Adrenal gland (tissue), 12 donors: ENCODE results near the gene ARFGAP3. TPM values are rescaled to one million over a fixed set of nuclear protein-coding genes. Genes with fewer than 3 reads are reported as not detected.
A peak's percentile ranks its signal among the peaks of the same experiment; 100 is the strongest.

Experiments
- DNase-seq, 7 donors: peaks; one replicate each; pipeline ENCODE4 v3.0.0-alpha.2; 2019 to 2020
- H3K27ac ChIP-seq, 5 donors: fragments of 200-600 bp; sonication (generic) in 4 of 5; 1 replicate in 3 of 5; 2 replicates in 2 of 5; pipeline versions ENCODE4 v1.5.1 to v1.8.0; 2016 to 2020; ENCODE audit warnings: mild to moderate bottlenecking in 1 of 5
- H3K27me3 ChIP-seq: fragments of 200-600 bp; 2 replicates; pipeline ENCODE4 v1.8.0; 2021
- H3K36me3 ChIP-seq, 2 donors: fragments of 200-600 bp; replicated peaks in 1 of 2; 1 replicate in 1 of 2; 2 replicates in 1 of 2; pipeline versions ENCODE4 v1.5.1 to v1.8.0; 2018 to 2022
- H3K4me1 ChIP-seq, 2 donors: fragments of 200-600 bp; replicated peaks in 1 of 2; 1 replicate in 1 of 2; 2 replicates in 1 of 2; pipeline versions ENCODE4 v1.5.1 to v1.8.0; 2018 to 2021
- H3K4me3 ChIP-seq, 4 donors: fragments of 200-600 bp; sonication (generic) in 3 of 4; one replicate each; pipeline ENCODE4 v1.5.1; 2016 to 2018
- H3K9me3 ChIP-seq, 3 donors: fragments of 200-600 bp; sonication (generic) in 1 of 3; replicated peaks in 1 of 3; 1 replicate in 2 of 3; 2 replicates in 1 of 3; pipeline versions ENCODE4 v1.5.1 to v1.8.0; 2016 to 2021
- CTCF ChIP-seq, 6 experiments: fragments of 450-650 bp in 4 of 6; fragments of 200-600 bp in 2 of 6; sonication (generic) in 1 of 6; IDR thresholded peaks; 1 replicate in 5 of 6; 2 replicates in 1 of 6; pipeline versions ENCODE4 v1.5.1 to v1.8.0; 2016 to 2021; ENCODE audit warnings: antibody characterized with exemption in 6 of 6, mild to moderate bottlenecking in 2 of 6, moderate library complexity in 1 of 6
- POLR2A ChIP-seq, 2 donors: fragments of 450-650 bp; IDR thresholded peaks; one replicate each; pipeline ENCODE4 v1.6.1; 2017; ENCODE audit warnings: antibody characterized with exemption in 2 of 2, mild to moderate bottlenecking in 2 of 2, moderate library complexity in 1 of 2
- WGBS, 4 donors: extraction: QIAGEN DNeasy Blood & Tissue Kit in 2 of 4; methylation state at CpG; one replicate each; pipeline versions ENCODE4 v1.1.5 to v1.1.7; 2013 to 2017; 5-methylcytosine and 5-hydroxymethylcytosine counted together
- intact Hi-C, 2 donors: fragments of 100-400 bp; cut with DNase I; formaldehyde crosslinking; loops; one replicate each; pipeline versions ENCODE4 v1.14.1 to v1.15.0; 2022 to 2023
- polyA plus RNA-seq, 3 donors: library from polyadenylated mRNA; stranded (reverse); fragments of 200-250 nt in 2 of 3; fragments of 350-450 nt in 1 of 3; fragmentation: Illumina TruSeq in 1 of 3; extraction: RNeasy Lipid Tissue Mini Kit (QIAGEN cat#74804) in 1 of 3; gene quantifications; one replicate each; pipeline ENCODE4 v1.2.3, GENCODE V29; 2013 to 2014
- total RNA-seq, 9 donors: library from RNA; depleted of rRNA in 4 of 9; stranded (reverse); fragments of >200 nt in 4 of 9; fragments of 120-200 nt in 1 of 9; fragmentation: NEBNext Ultra II Directional in 1 of 9; extraction: Animal tissue kit (Norgen Biotek cat#: 25700) in 1 of 9; gene quantifications; one replicate each; pipeline versions ENCODE4 v1.1.0 to v1.2.4, GENCODE V29; 2013 to 2023
- donor health status: healthy with polysubstance abuse.
- donor health status: Bipolar disorder and iron deficiency.
- donor health status: DM: yes; HTN: yes; CAD: no.
- donor health status: DM: no; HTN: no; CAD: no.
- donor health status: DM: no; HTN: no; CAD: no.
- donor health status: DM: yes; HTN: yes; CAD: no.

Gene ARFGAP3
- total and polyA plus RNA-seq, 12 donors: 48.7 to 268 (median 118) TPM

- H3K27me3 ChIP-seq: no peaks in the 10 kb centered on the region
- peak overlapping the region; percentile 14 to 83 (median 29) for H3K27ac ChIP-seq
- H3K4me3 ChIP-seq: no peak overlapping the region
- H3K4me1 ChIP-seq: peaks cover 11 to 28% of the 10 kb centered on the region in 2 donors
- H3K36me3 ChIP-seq: peaks cover 0 to 4% of the 10 kb centered on the region in 2 donors
- intact Hi-C loops: no loop called here
- H3K9me3 ChIP-seq: no peaks in the 10 kb centered on the region
- WGBS, 4 donors: 32 to 56% (median 41%) methylated on average over 9 of the region's 9 CpGs
- TF ChIP-seq POLR2A (IDR thresholded peaks at IDR 0.05): peak in 1 of 2 donors; percentile 21
- no peak for TF ChIP-seq CTCF (IDR thresholded peaks at IDR 0.05)
- DNase-seq: peak in 4 of 7 donors; percentile 53 to 69 (median 56)
Measured at GRCh38 chr22:42895541-42895981, 38.5 kb upstream of the ARFGAP3 start.

GRCh38 chr22:42895087-42895486 lies 38.0 kb upstream of the ARFGAP3 start:
- intact Hi-C loops: no loop called here
- no peaks in the 10 kb centered on the region for H3K27me3 ChIP-seq
- DNase-seq: no peak
- H3K9me3 ChIP-seq: no peaks in the 10 kb centered on the region
- peaks cover 0 to 8% of the 10 kb centered on the region in 2 donors for H3K36me3 ChIP-seq
- H3K27ac ChIP-seq: peak overlapping the region in 4 of 5 donors; percentile 14 to 83 (median 47)
- H3K4me1 ChIP-seq: peaks cover 11 to 28% of the 10 kb centered on the region in 2 donors
- WGBS, 4 donors: 14 to 40% (median 33%) methylated on average over 4 to 7 of the region's 7 CpGs
- no peak overlapping the region for H3K4me3 ChIP-seq
- TF ChIP-seq POLR2A (IDR thresholded peaks at IDR 0.05) (no peak), CTCF (IDR thresholded peaks at IDR 0.05) (no peak)

- Histone ChIP-seq H3K9me3 (no peaks in the 10 kb centered on the region), H3K4me1 (peaks cover 11 to 28% of the 10 kb centered on the region in 2 donors), H3K27ac (peak overlapping the region in 2 of 5 donors; percentile 38 to 56), H3K4me3 (no peak overlapping the region), H3K27me3 (no peaks in the 10 kb centered on the region), H3K36me3 (peaks cover 0 to 12% of the 10 kb centered on the region in 2 donors)
- WGBS, 4 donors: 89 to 91% (median 90%) methylated on average over 13 to 25 of the region's 25 CpGs
- DNase-seq: no peak
- TF ChIP-seq POLR2A (IDR thresholded peaks at IDR 0.05) (no peak), CTCF (IDR thresholded peaks at IDR 0.05) (no peak)
- intact Hi-C loops: no loop called here
Measured at GRCh38 chr22:42893371-42894150, 36.5 kb upstream of the ARFGAP3 start.

DNA sequence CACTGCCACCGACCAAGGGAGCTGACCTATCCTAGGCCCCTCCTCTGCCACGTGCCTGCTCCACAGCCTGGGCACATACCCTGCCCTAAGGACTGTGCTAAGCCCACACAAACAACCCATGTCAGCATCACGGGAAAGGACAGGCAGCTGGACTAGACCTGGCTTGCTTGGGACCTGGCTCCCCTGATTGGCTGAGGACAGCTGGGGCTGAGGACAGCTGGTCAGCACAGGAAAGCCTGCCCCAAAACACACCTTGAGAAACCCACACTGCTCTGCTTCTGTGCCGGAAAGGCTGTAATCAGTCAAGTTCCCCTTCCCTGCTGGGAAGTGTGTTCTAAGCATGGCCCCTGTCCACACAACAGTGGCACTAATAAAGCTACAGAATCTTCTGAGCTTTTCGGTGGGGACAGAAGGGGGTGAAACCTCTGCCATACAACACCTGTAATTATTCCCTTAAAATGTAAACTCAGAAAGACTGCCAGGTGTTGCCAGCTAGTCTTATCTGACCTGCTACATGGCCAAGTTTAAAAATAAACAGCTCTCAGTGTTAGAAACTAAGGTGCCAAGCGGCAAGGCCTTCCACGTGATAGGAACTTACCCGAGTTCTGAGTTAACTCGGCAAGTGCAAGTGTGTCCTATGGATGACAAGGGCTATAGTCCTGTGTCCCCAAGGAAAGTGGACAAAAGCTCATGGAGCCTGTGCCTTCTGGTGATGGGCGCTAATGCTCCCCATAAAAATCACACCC lies 35.7 kb upstream of the ARFGAP3 start:
- no peak for DNase-seq
- intact Hi-C loops: no loop called here
- TF ChIP-seq POLR2A (IDR thresholded peaks at IDR 0.05) (no peak), CTCF (IDR thresholded peaks at IDR 0.05) (no peak)
- H3K9me3 ChIP-seq: no peaks in the 10 kb centered on the region
- H3K27ac ChIP-seq: peak overlapping the region in 2 of 5 donors; percentile 38 to 56
- no peaks in the 10 kb centered on the region for H3K27me3 ChIP-seq
- H3K36me3 ChIP-seq: peaks cover 0 to 18% of the 10 kb centered on the region in 2 donors
- peaks cover 11 to 28% of the 10 kb centered on the region in 2 donors for H3K4me1 ChIP-seq
- no peak overlapping the region for H3K4me3 ChIP-seq
- WGBS, 4 donors: 72 to 91% (median 82%) methylated on average over 6 to 10 of the region's 10 CpGs
